GM21515 (cell line): Measurements from ENCODE around the gene VAT1L.

Experiments
- ATAC-seq: cut with Tn5 transposase; IDR thresholded peaks from one replicate; pipeline ENCODE4 v1.9.1; 2021; ENCODE audit not compliant: unreplicated experiment

Gene VAT1L

GRCh38 chr16:77781091-77781490, 7.3 kb upstream of the VAT1L start:
- ATAC-seq, result no peak

GRCh38 chr16:77782694-77783093, 5.7 kb upstream of the VAT1L start:
- no peak for ATAC-seq

GRCh38 chr16:77784441-77785372, 3.7 kb upstream of the VAT1L start:
- no peak for ATAC-seq

- no peak for ATAC-seq
Observed at GRCh38 chr16:77785373-77785764, 3.0 kb upstream of the VAT1L start.

- no peak for ATAC-seq
Observed at GRCh38 chr16:77786186-77786847, 2.0 kb upstream of the VAT1L start.

GRCh38 chr16:77787452-77787851, 912 bp upstream of the VAT1L start:
- no peak for ATAC-seq

GRCh38 chr16:77789085-77790008, 983 bp downstream of the VAT1L start:
- no peak for ATAC-seq

GRCh38 chr16:77790009-77790372, 1.6 kb downstream of the VAT1L start:
- no peak for ATAC-seq

GRCh38 chr16:77790912-77791311, 2.5 kb downstream of the VAT1L start:
- ATAC-seq, result no peak

- ATAC-seq, result no peak
Observed at GRCh38 chr16:77793417-77793816, 5.1 kb downstream of the VAT1L start.

- ATAC-seq, result no peak
Observed at GRCh38 chr16:77794586-77794985, 6.2 kb downstream of the VAT1L start.

GRCh38 chr16:77801817-77802216, 13.5 kb downstream of the VAT1L start:
- ATAC-seq, result no peak

- ATAC-seq, result no peak
Observed at GRCh38 chr16:77805398-77805797, 17.0 kb downstream of the VAT1L start.

GRCh38 chr16:77807021-77807420, 18.7 kb downstream of the VAT1L start:
- ATAC-seq, result no peak

GRCh38 chr16:77812856-77813500, 24.6 kb downstream of the VAT1L start:
- no peak for ATAC-seq

GRCh38 chr16:77816293-77816692, 27.9 kb downstream of the VAT1L start:
- ATAC-seq, result no peak

- no peak for ATAC-seq
Observed at GRCh38 chr16:77820340-77820739, 32.0 kb downstream of the VAT1L start.

- ATAC-seq, result no peak
Observed at GRCh38 chr16:77822661-77823060, 34.3 kb downstream of the VAT1L start.

GRCh38 chr16:77823067-77823466, 34.7 kb downstream of the VAT1L start:
- no peak for ATAC-seq

- no peak for ATAC-seq
Observed at GRCh38 chr16:77825196-77825595, 36.8 kb downstream of the VAT1L start.

- ATAC-seq, result no peak
Observed at GRCh38 chr16:77827032-77827431, 38.7 kb downstream of the VAT1L start.
